ENCODE measurements around the gene PAM. TPM values are rescaled to one million over a fixed set of nuclear protein-coding genes. Genes with fewer than 3 reads are reported as not detected.
"Not testable (repeated sequence)": the region's sequence is repeated elsewhere in the genome, so short reads cannot be mapped to it uniquely, and the experiment has no call there.

PAM gene
- total and polyA plus RNA-seq, 11 donors = 569 to 1,548 (median 1,087) TPM

- DNase-seq (no peak), ATAC-seq (peak in 1 of 4 donors; percentile 39)
- no peaks in the 10 kb centered on the region for H3K4me1 ChIP-seq
- H3K27ac ChIP-seq = no peak overlapping the region
- no peaks in the 10 kb centered on the region for H3K9me3 ChIP-seq
- intact Hi-C loops (cut with DNase I) = no loop called here
- WGBS, 4 donors = 80 to 92% (median 83%) methylated on average over 3 of the region's 3 CpGs
- no peaks in the 10 kb centered on the region for H3K27me3 ChIP-seq
- TF ChIP-seq POLR2A (IDR thresholded peaks at IDR 0.05) (no peak), CTCF (IDR thresholded peaks at IDR 0.05) (no peak)
- no peaks in the 10 kb centered on the region for H3K36me3 ChIP-seq
- no peak overlapping the region for H3K4me3 ChIP-seq
Measured at GRCh38 chr5:103059525-103059924, 304.4 kb downstream of the PAM start.

- H3K27me3 ChIP-seq = no peaks in the 10 kb centered on the region
- intact Hi-C loops (cut with DNase I) = no loop called here
Measured at GRCh38 chr5:103060424-103060954, 305.4 kb downstream of the PAM start.

DNA sequence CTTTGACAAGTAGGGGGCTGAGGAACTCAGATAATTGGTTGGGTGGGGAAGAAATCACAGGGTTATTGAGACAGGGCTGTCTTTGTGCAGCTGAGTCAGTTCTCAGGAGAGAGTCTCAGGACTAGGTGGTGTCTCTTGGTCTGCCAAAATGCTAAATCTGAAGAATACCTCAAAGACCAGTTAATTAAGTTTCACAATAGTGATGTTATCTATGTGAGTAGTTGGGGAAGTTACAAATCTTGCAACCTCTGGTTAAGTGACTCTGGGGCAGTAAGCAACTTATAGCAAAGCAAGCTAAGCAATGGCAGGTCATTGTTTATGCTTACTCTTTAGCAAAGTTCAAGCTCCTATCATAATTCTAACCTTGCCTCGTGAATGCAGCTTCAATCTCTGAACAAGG, 311.2 kb downstream of the PAM start:
- TF ChIP-seq POLR2A (IDR thresholded peaks at IDR 0.05) = no peak
- TF ChIP-seq CTCF (IDR thresholded peaks at IDR 0.05) = no peak
- H3K9me3 ChIP-seq = no peaks in the 10 kb centered on the region
- no peaks in the 10 kb centered on the region for H3K36me3 ChIP-seq
- H3K4me3 ChIP-seq = no peak overlapping the region
- no peak for DNase-seq
- H3K27ac ChIP-seq = no peak overlapping the region
- WGBS, 4 donors = 71 to 92% (median 73%) methylated on average over 1 of the region's 1 CpG
- H3K4me1 ChIP-seq = no peaks in the 10 kb centered on the region
- ATAC-seq = no peak
- no peaks in the 10 kb centered on the region for H3K27me3 ChIP-seq
- intact Hi-C loops (cut with DNase I) = no loop called here

More at GRCh38 chr5:103060424-103060954, 305.4 kb downstream of the PAM start:
- no peak for TF ChIP-seq CTCF (IDR thresholded peaks at IDR 0.05)
- TF ChIP-seq POLR2A (IDR thresholded peaks at IDR 0.05) = no peak
- no peak for ATAC-seq
- H3K4me3 ChIP-seq = no peak overlapping the region
- WGBS, 4 donors = 52 to 63% (median 59%) methylated on average over 3 of the region's 3 CpGs
- H3K9me3 ChIP-seq = no peaks in the 10 kb centered on the region
- DNase-seq = no peak
- H3K36me3 ChIP-seq = no peaks in the 10 kb centered on the region
- H3K4me1 ChIP-seq = no peaks in the 10 kb centered on the region
- H3K27ac ChIP-seq = no peak overlapping the region

- H3K4me1 ChIP-seq; H3K36me3 ChIP-seq; DNase-seq; intact Hi-C loops (cut with DNase I); ATAC-seq; H3K27me3 ChIP-seq; H3K27ac ChIP-seq; H3K4me3 ChIP-seq: not testable (repeated sequence)
- WGBS, 4 donors = 79 to 94% (median 83%) methylated on average over 4 of the region's 4 CpGs
- H3K9me3 ChIP-seq = peaks cover 0 to 46% (median 19%) of the 10 kb centered on the region in 12 donors
Measured at GRCh38 chr5:103073500-103073899, 318.4 kb downstream of the PAM start.

- ATAC-seq (no peak), DNase-seq (no peak)
- Histone ChIP-seq H3K27me3 (no peaks in the 10 kb centered on the region), H3K36me3 (no peaks in the 10 kb centered on the region), H3K27ac (no peak overlapping the region), H3K9me3 (peaks cover 0 to 66% (median 30%) of the 10 kb centered on the region in 12 donors), H3K4me3 (no peak overlapping the region), H3K4me1 (no peaks in the 10 kb centered on the region)
- TF ChIP-seq POLR2A (IDR thresholded peaks at IDR 0.05) = no peak
- no peak for TF ChIP-seq CTCF (IDR thresholded peaks at IDR 0.05)
- 84 to 91% (median 87%) methylated on average over 4 of the region's 4 CpGs for WGBS, 4 donors
- intact Hi-C loops (cut with DNase I) = no loop called here
Measured at GRCh38 chr5:103075442-103075841, 320.3 kb downstream of the PAM start.

Measured in heart left ventricle (tissue), 16 donors.